ENCODE measurements around the gene BBOF1. TPM values are rescaled to one million over a fixed set of nuclear protein-coding genes. Genes with fewer than 3 reads are reported as not detected.

Gene BBOF1
- total and polyA plus RNA-seq, 2 of the 8 experiments (the other 6 are each of a cell fraction or from before 2014, with no cell fraction given) = 0.26 to 0.60 TPM

DNA sequence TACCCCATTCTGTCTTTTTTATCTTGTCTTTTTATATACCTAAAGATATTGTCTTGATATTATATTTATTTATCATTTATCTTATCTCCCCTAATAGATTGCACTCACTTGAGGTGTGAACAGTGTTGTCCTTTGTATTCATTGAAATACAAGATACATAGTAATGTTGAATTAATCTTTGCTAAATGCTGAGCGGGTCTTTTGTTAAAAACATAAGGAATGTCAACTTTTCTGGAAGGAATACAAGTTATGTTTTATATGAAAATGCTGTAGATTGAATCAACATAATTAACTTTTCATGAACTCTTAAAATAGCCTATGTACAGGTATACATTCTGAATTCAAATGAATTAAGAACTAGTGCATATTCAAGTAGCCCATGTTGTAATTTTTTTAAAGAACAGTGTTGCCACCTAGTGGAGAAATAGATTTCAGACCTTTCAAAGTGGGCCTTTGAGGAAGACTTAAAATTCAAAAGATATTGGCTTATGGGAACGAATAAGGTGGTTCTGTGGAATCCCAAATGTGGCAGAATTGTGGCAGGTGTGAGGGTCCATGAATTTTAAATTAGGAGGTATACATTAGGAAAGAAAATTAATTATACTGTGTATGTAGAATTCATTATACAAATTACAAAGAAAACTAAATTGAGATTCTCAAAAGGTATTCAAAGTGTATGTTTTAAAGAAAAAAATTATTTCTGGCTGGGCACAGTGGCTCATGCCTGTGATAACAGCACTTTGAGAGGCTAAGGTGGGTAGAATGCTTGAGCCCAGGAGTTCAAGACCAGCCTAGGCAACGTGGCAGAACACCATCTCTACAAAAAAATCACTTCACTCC lies 19.1 kb downstream of the BBOF1 start:
- ChIA-PET CTCF (ENCODE audit: partially characterized antibody) (interaction anchor here (0.6 to 2.0 kb wide), 11 partner anchors 10 to 360 kb away, joined by 3 to 5 read pairs (median 3); partner anchors contain the start of genes BBOF1 and ENTPD5), POLR2A (ENCODE audit: partially characterized antibody) (no interaction called here)
- no peak overlapping the region for H3K9ac ChIP-seq (replicated peaks in 1 of 4; ENCODE audit: extremely low read depth in 1 of 4, low read depth in 3 of 4, low read length in 3 of 4)
- H2BK120ac ChIP-seq (replicated peaks; ENCODE audit: low read depth, low read length) = no peak overlapping the region
- no peak overlapping the region for H3K27ac ChIP-seq (ENCODE audit: low read depth, low read length)
- no peak overlapping the region for H2AK5ac ChIP-seq (ENCODE audit: low read depth, low read length)
- no peaks in the 10 kb centered on the region for H3K4me1 ChIP-seq (replicated peaks in 1 of 4; ENCODE audit: control insufficient read depth in 3 of 4, insufficient read depth in 4 of 4, low read length in 3 of 4)
- H2BK20ac ChIP-seq (ENCODE audit: low read length) = no peak overlapping the region
- H3K9me3 ChIP-seq (ENCODE audit: insufficient read depth in 2 of 2, low read depth in 1 of 2, low read length in 1 of 2) = no peaks in the 10 kb centered on the region
- no peaks in the 10 kb centered on the region for H3K79me2 ChIP-seq (ENCODE audit: control insufficient read depth in 1 of 2, insufficient read depth in 2 of 2, low read length in 2 of 2)
- H4K8ac ChIP-seq (ENCODE audit: extremely low read depth, insufficient read depth, low read length) = no peak overlapping the region
- 89% methylated on average over 3 of the region's 3 CpGs; no CpG with 5 or more reads in 1 of the 2 experiments for WGBS, 2 experiments (ENCODE audit: extremely low coverage in 1 of 2, insufficient coverage in 1 of 2, insufficient read length in 1 of 2, insufficient replicate concordance in 2 of 2, low coverage in 1 of 2, low lambda C conversion rate in 2 of 2, missing lambda C conversion rate in 1 of 2)
- no peak overlapping the region for H4K91ac ChIP-seq (replicated peaks; ENCODE audit: insufficient read length, low read length)
- no peak overlapping the region for H3K18ac ChIP-seq (ENCODE audit: extremely low read depth, low read length)
- no peak overlapping the region for H3K4me3 ChIP-seq (ENCODE audit: extremely low read depth in 1 of 4, insufficient read depth in 2 of 4, low read depth in 3 of 4, low read length in 4 of 4)
- H3K56ac ChIP-seq (replicated peaks; ENCODE audit: insufficient read length, low read depth, low read length) = no peak overlapping the region
- H3K4ac ChIP-seq (replicated peaks; ENCODE audit: insufficient read length, low read depth, low read length) = no peak overlapping the region
- H4K5ac ChIP-seq (ENCODE audit: insufficient read length, low read depth, low read length) = no peak overlapping the region
- H2BK5ac ChIP-seq (ENCODE audit: low read depth, low read length) = no peak overlapping the region
- peak; percentile 57 for FAIRE-seq
- H3K23me2 ChIP-seq (ENCODE audit: low read depth, low read length) = no peaks in the 10 kb centered on the region
- H3K4me2 ChIP-seq (ENCODE audit: insufficient read depth in 1 of 2, low read depth in 2 of 2, low read length in 2 of 2) = no peak overlapping the region
- H2BK15ac ChIP-seq (ENCODE audit: low read length) = no peak overlapping the region
- H3K27me3 ChIP-seq (replicated peaks in 1 of 4; ENCODE audit: control insufficient read depth in 3 of 4, extremely low read depth in 1 of 4, insufficient read depth in 3 of 4, low read length in 3 of 4) = no peaks in the 10 kb centered on the region
- H2BK12ac ChIP-seq (ENCODE audit: low read depth, low read length) = no peak overlapping the region
- TF ChIP-seq, protein P1, sequence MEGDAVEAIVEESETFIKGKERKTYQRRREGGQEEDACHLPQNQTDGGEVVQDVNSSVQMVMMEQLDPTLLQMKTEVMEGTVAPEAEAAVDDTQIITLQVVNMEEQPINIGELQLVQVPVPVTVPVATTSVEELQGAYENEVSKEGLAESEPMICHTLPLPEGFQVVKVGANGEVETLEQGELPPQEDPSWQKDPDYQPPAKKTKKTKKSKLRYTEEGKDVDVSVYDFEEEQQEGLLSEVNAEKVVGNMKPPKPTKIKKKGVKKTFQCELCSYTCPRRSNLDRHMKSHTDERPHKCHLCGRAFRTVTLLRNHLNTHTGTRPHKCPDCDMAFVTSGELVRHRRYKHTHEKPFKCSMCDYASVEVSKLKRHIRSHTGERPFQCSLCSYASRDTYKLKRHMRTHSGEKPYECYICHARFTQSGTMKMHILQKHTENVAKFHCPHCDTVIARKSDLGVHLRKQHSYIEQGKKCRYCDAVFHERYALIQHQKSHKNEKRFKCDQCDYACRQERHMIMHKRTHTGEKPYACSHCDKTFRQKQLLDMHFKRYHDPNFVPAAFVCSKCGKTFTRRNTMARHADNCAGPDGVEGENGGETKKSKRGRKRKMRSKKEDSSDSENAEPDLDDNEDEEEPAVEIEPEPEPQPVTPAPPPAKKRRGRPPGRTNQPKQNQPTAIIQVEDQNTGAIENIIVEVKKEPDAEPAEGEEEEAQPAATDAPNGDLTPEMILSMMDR (IDR thresholded peaks at IDR 0.05; ENCODE audit: control extremely low read depth in 1 of 3, insufficient read depth in 1 of 3, low read depth in 1 of 3, low read length in 3 of 3) = peak in 2 of 3 experiments; percentile 34 to 51; a peak in 2 of 4 replicates
- TF ChIP-seq RAD21 (IDR thresholded peaks at IDR 0.05 in 1 of 2, conservative IDR thresholded peaks at IDR 0.05 in 1 of 2; ENCODE audit: low read depth in 2 of 2, low read length in 2 of 2) (peak; percentile 63 to 68), TEAD4 (IDR thresholded peaks at IDR 0.05; ENCODE audit: low read depth, low read length) (no peak)
- no peaks in the 10 kb centered on the region for H3K79me1 ChIP-seq (ENCODE audit: low read depth, low read length)
- no peak overlapping the region for H3K23ac ChIP-seq (ENCODE audit: insufficient read length)
- H2AFZ ChIP-seq (ENCODE audit: low read length) = no peak overlapping the region
- no peaks in the 10 kb centered on the region for H4K20me1 ChIP-seq (replicated peaks in 1 of 2; ENCODE audit: control insufficient read depth in 1 of 2, insufficient read depth in 2 of 2, low read length in 2 of 2)
- H3K36me3 ChIP-seq (ENCODE audit: control insufficient read depth in 2 of 4, insufficient read depth in 4 of 4, low read length in 3 of 4) = no peaks in the 10 kb centered on the region
- no peak overlapping the region for H3K14ac ChIP-seq (ENCODE audit: insufficient read length)
- DNase-seq (ENCODE audit: low read depth in 1 of 2, low spot score in 2 of 2) = no peak
